ENCODE measurements around the gene RAB5A.
"Not testable (repeated sequence)": the region's sequence is repeated elsewhere in the genome, so short reads cannot be mapped to it uniquely, and the experiment has no call there.

The RAB5A gene

DNA sequence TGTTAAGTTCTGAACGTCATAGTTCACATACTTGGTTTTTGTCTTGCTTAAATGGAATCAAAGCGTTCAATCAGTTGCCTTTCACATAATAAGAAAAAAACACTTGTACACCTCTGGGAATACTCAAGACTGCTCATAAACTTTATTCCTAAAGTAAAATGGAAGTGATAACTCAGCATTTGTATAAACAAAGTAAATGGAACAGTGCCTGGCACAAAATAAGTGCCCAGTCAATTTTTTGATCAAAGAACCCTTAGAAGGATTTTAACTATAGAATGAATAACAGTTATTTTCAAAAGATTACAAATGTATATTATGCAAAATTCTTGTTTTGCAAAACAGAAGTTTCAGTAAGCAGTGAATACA is 1.3 kb downstream of the RAB5A start:
- DNase-seq (ENCODE audit: low read depth): no peak

- DNase-seq (ENCODE audit: low read depth): no peak
Measured at GRCh38 chr3:19950316-19950715, 3.4 kb downstream of the RAB5A start.

DNA sequence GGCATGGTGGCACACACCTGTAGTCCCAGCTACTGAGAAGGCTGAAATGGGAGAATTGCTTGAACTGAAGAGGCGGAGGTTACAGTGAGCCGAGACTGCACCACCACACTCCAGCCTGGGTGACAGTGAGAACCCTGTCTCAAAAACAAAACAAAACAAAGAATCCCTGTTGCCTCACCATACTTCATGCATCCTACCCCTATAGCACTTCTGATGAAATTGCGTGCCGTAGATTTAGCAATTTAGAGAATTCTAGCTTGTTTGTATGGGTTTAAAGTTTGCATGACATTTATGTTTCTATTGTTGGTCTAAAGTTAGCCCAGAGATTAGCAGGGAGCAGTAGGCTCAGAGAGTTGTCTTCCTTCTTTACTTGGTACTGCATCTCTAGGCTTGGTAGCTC is 7.8 kb downstream of the RAB5A start:
- no peak for DNase-seq (ENCODE audit: low read depth)

DNA sequence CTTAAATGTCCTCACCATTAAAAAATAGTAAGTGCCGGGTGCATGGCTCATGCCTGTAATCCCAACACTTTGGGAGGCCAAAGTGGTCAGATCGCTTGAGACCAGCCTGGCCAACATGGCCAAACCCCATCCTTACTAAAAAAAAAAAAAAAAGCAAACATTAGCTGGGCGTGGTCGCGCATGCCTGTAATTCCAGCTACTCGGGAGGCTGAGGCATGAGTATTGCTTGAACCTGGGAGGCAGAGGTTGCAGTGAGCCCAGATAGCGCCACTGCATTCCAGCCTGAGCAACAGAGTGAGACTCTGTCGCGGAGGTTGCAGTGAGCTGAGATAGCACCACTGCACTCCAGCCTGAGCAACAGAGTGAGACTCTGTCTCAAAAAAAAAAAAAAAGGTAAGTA is 10.5 kb downstream of the RAB5A start:
- not testable (repeated sequence) for DNase-seq (ENCODE audit: low read depth)

DNA sequence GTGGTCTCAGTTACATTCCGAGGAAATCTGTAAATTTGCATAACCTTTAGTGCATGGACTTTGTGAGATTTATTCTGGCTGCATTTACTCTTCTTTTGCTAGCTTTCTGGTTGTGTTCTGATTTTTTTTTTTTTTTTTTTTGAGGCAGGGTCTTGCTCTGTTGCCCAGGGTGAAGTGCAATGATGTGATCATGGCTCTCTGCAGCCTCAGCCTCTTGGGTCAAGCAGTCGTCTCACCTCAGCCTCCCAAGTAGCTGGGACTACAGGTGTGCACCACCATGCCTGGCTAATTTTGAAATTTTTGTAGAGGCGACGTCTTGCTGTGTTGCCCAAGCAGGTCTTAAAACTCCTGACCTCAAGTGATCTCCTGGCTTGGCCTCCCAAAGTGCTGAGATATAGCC is 12.6 kb downstream of the RAB5A start:
- no peak for DNase-seq (ENCODE audit: low read depth)

DNA sequence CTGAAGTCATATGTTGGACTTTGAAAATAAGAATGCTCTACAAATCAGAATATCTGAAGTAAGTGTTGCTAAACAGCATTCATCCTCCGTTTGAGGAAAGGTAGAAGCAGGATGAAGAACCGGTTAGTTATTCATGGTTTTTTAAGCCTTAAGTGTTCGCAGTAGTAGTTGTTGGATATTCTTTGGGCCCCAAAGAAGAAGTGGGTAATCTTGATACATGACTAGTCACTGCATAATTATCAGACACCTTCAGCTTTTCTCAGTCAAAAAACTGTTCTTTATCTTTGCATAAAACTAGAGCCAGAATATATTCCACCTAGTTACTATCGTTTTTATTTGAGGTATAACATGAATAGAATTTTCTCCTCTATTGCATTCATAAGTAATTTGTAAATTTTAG is 13.8 kb downstream of the RAB5A start:
- no peak for DNase-seq (ENCODE audit: low read depth)

DNA sequence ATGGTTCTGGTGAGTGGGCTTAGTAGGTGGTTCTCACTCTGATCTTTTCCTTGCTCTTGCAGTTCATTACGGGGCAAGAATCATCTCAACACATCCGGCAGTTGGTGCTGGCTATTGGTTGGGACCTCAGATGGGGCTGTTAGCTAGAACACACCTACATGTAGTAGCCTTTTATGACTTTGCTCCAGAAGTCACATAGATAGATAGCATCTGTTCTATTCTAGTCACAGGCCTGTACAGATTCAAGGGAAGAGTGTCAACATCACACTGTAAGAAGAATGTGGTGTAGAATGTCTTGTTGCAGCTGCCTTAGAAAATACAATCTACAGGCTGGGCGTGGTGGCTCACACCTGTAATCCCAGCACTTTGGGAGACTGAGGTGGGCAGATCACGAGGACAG is 15.1 kb downstream of the RAB5A start:
- no peak for DNase-seq (ENCODE audit: low read depth)

DNA sequence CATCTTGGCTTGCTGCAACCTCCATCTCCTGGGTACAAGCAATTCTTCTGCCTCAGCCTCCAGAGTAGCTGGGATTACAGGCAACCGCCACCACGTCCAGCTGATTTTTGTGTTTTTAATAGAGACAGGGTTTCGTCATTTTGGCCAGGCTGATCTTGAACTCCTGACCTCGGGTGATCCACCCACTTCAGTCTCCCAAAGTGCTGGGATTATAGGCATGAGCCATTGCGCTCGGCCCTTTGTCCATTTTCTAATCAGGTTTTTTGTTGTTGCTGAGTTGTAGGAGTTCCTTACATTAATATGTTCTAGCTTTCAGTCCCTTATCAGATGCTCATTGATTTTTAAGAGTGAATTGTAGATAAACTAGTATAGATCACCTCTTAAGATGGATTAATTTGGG is 20.3 kb downstream of the RAB5A start:
- no peak for DNase-seq (ENCODE audit: low read depth)

GRCh38 chr3:19967812-19968211 is 20.9 kb downstream of the RAB5A start:
- DNase-seq (ENCODE audit: low read depth): no peak

DNA sequence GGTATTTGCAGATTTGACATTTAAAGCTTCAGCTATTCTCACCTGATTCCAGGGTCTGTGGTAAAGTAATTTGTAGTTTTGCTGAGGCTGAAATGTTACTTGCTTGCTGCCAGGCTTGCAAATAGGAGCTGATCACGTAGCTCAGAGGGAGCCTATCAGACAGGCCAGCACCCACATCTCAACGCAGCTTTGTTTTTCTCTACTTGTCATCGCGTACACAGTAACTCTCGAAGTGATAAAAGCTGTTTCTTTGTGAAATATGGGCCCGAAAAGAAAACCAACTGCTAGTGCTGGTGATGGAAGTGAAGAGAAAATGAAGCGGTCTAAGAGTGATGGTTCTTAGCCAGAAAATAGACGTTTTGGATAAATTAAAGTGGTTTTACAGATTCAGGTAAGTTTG is 23.4 kb downstream of the RAB5A start:
- DNase-seq (ENCODE audit: low read depth): no peak

- no peak for DNase-seq (ENCODE audit: low read depth)
Measured at GRCh38 chr3:19972054-19972453, 25.2 kb downstream of the RAB5A start.

- not testable (repeated sequence) for DNase-seq (ENCODE audit: low read depth)
Measured at GRCh38 chr3:19988904-19989303, 42.0 kb downstream of the RAB5A start.

DNA sequence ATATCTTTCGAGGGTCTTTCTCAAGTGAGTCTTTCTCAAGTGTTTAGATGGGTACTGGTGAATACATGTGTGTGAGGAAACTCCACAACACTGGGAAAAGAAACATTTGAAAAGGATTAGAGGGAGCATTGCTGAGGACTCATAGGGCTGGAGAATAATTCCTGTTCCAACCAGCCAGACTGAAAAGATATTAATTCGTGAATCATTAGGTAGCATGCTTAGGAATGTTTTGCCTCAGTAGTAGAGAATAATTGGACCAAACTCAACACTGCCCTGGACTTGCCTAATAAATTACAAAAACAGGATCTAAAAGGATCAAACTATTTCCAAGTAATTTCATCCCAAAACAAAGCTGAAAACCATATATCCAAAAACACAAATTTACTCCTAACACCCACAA is 47.9 kb downstream of the RAB5A start:
- no peak for DNase-seq (ENCODE audit: low read depth)

DNA sequence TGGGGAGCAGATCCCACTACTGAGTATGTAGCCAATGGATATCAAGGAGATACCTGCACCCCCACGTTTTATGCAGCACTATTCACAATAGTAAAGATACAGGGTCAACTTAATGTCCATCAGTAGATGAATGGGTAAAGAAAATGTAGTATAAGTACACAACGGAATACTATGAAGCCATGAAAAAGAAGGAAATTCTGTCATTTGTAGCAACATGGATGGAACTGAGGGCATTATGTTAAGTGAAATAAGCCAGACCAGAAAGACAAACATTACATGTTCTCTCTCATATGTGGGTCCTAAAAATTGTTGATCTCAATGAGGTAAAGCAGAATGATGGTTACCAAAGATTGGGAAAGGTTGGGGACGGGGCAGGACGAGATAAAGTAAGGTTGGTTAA is 50.6 kb downstream of the RAB5A start:
- no peak for DNase-seq (ENCODE audit: low read depth)

DNA sequence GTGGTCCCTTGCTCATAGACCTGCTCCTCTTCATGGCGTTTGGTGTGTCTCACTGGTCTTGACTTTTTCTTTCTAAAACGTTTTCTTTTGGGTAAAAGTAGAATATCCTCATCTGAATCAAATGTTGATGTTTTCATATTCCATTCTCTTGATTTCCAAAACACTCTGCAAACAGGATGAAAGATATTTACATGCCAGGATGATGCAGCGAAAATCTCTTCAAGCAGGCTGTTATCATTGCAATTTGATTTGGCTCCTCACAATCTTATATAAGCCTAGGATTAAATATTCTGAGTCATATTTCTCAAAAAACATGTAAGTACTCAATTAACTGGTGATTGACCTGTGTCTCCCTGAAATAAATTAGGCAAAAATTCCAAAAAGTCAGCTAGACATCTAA is 55.0 kb downstream of the RAB5A start:
- DNase-seq (ENCODE audit: low read depth): no peak

- DNase-seq (ENCODE audit: low read depth): no peak
Measured at GRCh38 chr3:20007960-20008359, 61.1 kb downstream of the RAB5A start.

DNA sequence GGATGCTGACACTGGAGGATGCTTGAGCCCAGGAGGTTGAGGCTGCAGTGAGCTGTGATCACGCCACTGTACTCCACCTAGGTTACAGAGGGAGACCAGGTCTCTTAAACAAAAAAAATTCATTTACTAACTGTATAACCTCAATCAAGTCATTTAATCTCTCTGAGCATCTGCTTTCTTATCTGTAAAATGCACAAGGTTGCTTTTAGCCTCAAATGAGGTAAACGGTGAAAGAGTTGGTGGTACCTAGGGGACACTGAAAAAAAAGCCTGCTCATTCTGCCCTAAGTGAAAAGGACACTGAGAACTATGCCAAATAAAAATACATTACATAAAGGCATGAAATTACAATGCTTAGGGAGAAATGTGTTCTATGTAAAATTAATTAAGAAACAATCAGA is 61.7 kb downstream of the RAB5A start:
- DNase-seq (ENCODE audit: low read depth): no peak

DNA sequence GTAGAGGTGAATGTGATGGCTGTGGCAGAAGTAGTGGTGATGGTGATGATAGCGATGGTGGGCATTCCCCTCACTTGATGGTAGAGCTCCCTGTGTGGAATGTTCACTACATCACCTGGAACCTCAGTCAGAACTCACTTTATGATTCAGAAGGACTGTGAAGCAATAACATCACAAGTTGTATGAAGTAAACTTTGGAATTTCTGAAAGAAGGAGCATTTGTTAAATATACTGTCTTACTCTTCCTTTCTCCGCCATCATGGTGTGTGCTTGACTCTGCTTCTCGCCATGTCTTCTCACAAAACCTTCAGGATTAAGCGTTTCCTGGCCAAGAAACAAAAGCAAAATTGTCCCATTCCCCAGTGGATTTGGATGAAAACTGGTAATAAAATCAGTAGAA is 65.3 kb downstream of the RAB5A start, which contains the start of gene PP2D1:
Gene PP2D1 (minus strand): TSS at position 101 of the 400 bp plus-strand sequence. CDS start 192 bp downstream, outside the sequence.
- DNase-seq (ENCODE audit: low read depth): no peak

- DNase-seq (ENCODE audit: low read depth): no peak
Measured at GRCh38 chr3:20013396-20013795, 66.5 kb downstream of the RAB5A start.

- no peak for DNase-seq (ENCODE audit: low read depth)
Measured at GRCh38 chr3:20015525-20015924, 68.6 kb downstream of the RAB5A start.

- DNase-seq (ENCODE audit: low read depth): not testable (repeated sequence)
Measured at GRCh38 chr3:20016076-20016475, 69.2 kb downstream of the RAB5A start.

DNA sequence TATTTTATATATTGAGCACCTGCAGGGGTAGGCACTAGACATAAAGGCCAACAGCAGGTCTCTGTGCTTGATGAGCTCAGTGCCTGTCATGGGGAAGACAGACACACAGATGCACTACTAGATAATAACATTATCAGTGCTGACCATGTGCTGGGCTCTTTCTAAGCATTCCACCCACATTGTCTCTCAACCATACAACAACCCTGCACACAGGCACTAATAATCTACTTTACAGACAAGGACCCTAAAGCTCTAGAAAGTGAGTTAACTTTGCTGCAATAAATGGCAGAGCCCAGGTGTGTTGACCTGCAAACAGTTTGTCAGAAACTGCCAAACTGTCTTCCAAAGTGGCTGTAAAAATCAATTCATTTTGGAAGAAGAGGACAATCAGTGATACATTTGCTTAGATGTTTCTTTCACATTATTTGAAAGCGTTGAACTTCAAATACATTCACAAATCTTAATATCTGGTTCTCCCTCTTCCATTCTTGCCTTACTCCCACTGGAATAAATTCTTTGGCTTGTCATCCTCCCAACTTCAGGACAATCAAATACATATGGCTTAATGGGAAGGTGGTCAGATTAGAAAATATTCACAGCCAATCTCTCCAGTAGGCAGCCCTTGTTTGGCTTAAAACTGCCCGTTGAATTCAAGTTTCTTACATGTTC is 76.2 kb downstream of the RAB5A start:
- DNase-seq (ENCODE audit: low read depth): no peak

- no peak for DNase-seq (ENCODE audit: low read depth)
Measured at GRCh38 chr3:20023623-20024405, 76.9 kb downstream of the RAB5A start.

DNA sequence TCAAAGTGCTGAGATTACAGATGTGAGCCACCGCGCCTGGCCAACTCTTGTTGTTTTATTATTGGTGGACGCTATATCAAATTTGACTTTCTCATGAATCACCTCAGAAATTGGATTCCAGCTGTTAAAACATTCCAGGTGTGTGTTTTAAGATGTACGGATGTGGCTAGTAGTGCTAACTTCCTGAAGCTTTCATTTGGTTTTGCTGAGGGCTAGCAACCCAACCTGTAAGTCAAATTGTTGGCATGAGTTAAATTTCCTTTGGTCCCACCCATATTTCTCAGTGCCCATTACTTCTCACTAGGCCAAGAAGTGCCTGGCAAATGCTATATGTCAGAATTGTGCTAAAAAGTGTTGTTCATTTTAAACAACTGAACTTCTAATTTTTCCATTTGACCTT is 80.2 kb downstream of the RAB5A start:
- no peak for DNase-seq (ENCODE audit: low read depth)
